K562 (cell line): ENCODE measurements around the gene STX1A. TPM values are rescaled to one million over a fixed set of nuclear protein-coding genes. Genes with fewer than 3 reads are reported as not detected.

Source experiments
- BHLHE40 ChIP-seq: IDR thresholded peaks from 2 replicates; pipeline ENCODE4 v1.6.1; 2011; ENCODE audit warnings: low read length, improper control_type of control experiment
- EP300 ChIP-seq: IDR thresholded peaks from 2 replicates; pipeline ENCODE4 v1.6.1; 2012; ENCODE audit warnings: low read length, improper control_type of control experiment
- MEF2D ChIP-seq: conservative IDR thresholded peaks from 2 replicates; pipeline ENCODE4 v1.6.1; 2016; ENCODE audit warnings: low read depth, missing genetic modification characterization, missing compliant biosample characterization
- NBN ChIP-seq: fragments of 450-650 bp; IDR thresholded peaks from 2 replicates; pipeline ENCODE4 v1.6.1; 2016; ENCODE audit warnings: low read depth, mild to moderate bottlenecking
- PRMT5 ChIP-seq: sonication (generic); formaldehyde crosslinking; IDR thresholded peaks from 2 replicates; pipeline ENCODE4 v1.5.0; 2020; ENCODE audit warnings: missing genetic modification reagents
- RAD21 ChIP-seq, 2 experiments: fragments of 250-450 bp in 1 of 2; fragments of 450-650 bp in 1 of 2; sonication (Bioruptor Pico) in 1 of 2; formaldehyde crosslinking in 1 of 2; IDR thresholded peaks in 1 of 2; conservative IDR thresholded peaks in 1 of 2; 2 replicates each; pipeline versions ENCODE4 v1.4.0 to v1.8.0; 2020 to 2022; ENCODE audit warnings: mild to moderate bottlenecking in 2 of 2, moderate library complexity in 1 of 2
- RB1 ChIP-seq: fragments of 450-650 bp; IDR thresholded peaks from 2 replicates; pipeline ENCODE4 v1.6.1; 2017; ENCODE audit warnings: low read depth, mild to moderate bottlenecking
- SIN3B ChIP-seq: fragments of 450-650 bp; IDR thresholded peaks from 2 replicates; pipeline ENCODE4 v1.6.1; 2017; ENCODE audit warnings: low read depth, mild to moderate bottlenecking, moderate library complexity
- SP1 ChIP-seq: sonication (generic); formaldehyde crosslinking; IDR thresholded peaks from 2 replicates; pipeline ENCODE4 v1.8.1; 2022; ENCODE audit warnings: mild to moderate bottlenecking, missing genetic modification reagents
- SPI1 ChIP-seq: IDR thresholded peaks from 2 replicates; pipeline ENCODE4 v1.6.1; 2011; ENCODE audit warnings: low read depth, low read length, control low read depth, borderline replicate concordance
- YBX1 ChIP-seq: fragments of 450-650 bp; IDR thresholded peaks from 2 replicates; pipeline ENCODE4 v1.7.1; 2016; ENCODE audit warnings: mild to moderate bottlenecking
- ZNF583 ChIP-seq: fragments of 250-450 bp; sonication (Bioruptor Pico); IDR thresholded peaks from 2 replicates; pipeline ENCODE4 v1.4.0; 2020
- polyA plus RNA-seq, 8 experiments: library from polyadenylated mRNA; depleted of rRNA in 4 of 8; stranded (reverse) in 5 of 8; unstranded in 3 of 8; fragments of >200 nt; fragmentation: Nextera tagmentation in 2 of 8; fragmentation: Illumina TruSeq in 1 of 8; extraction: Ambion mirVana in 2 of 8; extraction: Trizol in 1 of 8; gene quantifications; 2 replicates each; pipeline versions ENCODE4 v1.2.1 to v1.2.3, GENCODE V29; 2011 to 2014; ENCODE audit warnings: inconsistent platforms in 1 of 8, missing spikeins in 1 of 8
- total RNA-seq, 7 experiments: library from RNA; depleted of rRNA in 6 of 7; stranded (reverse); fragments of >200 nt in 6 of 7; fragmentation: Illumina TruSeq in 2 of 7; extraction: Trizol in 2 of 7; gene quantifications; 2 replicates each; pipeline versions ENCODE4 v1.2.1 to v1.2.3, GENCODE V29; 2011 to 2021; ENCODE audit warnings: low replicate concordance in 1 of 7
- TF ChIP-seq, protein P1 (sequence below): fragments of 450-650 bp; IDR thresholded peaks from 2 replicates; pipeline ENCODE4 v1.6.1; 2016; ENCODE audit warnings: mild to moderate bottlenecking, moderate library complexity
- TF ChIP-seq, protein P2 (sequence below): sonication (generic); IDR thresholded peaks from 2 replicates; pipeline ENCODE4 v1.6.1; 2016
- TF ChIP-seq, protein P3 (sequence below): fragments of 250-450 bp; sonication (Bioruptor Pico); IDR thresholded peaks from 2 replicates; pipeline ENCODE4 v1.5.0; 2021

Gene STX1A
- total and polyA plus RNA-seq, 9 of the 15 experiments (the other 6 are each of a cell fraction or from before 2014, with no cell fraction given), result 0.04 to 15.1 (median 6.3) TPM

DNA sequence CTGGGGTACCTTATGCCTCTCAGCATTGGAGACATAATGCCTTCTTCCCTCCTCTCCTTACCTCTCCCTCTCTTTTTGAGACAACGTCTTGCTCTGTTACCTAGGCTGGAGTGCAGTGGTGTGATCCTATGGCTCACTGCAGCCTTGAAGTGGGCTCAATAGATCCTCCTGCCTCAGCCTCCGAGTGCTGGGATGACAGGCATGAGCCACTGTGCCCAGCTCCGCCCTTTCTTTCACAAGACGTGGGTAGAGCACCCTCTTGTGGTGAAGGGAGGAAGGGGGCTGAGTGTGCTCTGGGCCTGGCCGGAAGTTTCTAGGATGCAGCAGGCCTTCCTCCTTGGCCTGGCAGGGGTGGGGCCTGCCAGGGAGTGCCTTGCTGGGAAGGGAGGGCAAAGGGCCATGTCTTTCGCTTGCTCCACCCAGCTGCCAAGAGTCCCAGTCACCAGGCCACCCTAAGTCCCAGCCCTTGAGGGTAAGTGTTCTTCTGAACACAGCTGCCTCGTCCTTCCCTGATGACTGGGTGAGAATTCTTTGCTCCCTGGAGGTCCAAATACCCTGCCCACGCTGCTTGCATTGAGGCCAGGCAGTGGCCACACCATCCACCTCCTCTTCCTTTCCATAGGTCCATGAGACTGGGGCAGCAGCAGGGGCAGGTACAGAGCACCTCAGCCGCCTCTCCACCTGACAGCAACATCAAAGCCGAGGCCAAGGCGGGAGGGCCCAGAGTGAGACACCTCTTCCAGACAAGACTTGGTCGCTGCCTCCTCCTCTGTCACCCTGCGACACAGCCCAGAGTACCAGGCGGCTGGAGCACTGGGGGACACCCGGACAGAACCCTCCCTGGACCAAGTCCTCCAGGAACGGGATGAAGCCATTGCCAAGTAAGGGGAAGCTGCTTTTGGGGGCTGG, 15.4 kb upstream of the STX1A start (continued):
- TF ChIP-seq BHLHE40 (peak; percentile 60), PRMT5 (no peak), EP300 (peak; percentile 37; the same call in 1 of the 2 replicates), NBN (peak; percentile 28; the same call in 1 of the 2 replicates), MEF2D (tag) (no peak), SPI1 (0 out of 2 replicates have a peak, but pooled peaks have one; percentile 15), ZNF583 (0 out of 2 replicates have a peak, but pooled peaks have one; percentile 52), RAD21 (CRISPR knock-in tag; conservative IDR thresholded peaks at IDR 0.05 in 1 of 2, IDR thresholded peaks at IDR 0.05 in 1 of 2) (peak; percentile 90 to 92), SP1 (CRISPR knock-in tag) (peak; percentile 97), RB1 (peak; percentile 85), SIN3B (no peak), YBX1 (no peak)
- TF ChIP-seq, protein P1, sequence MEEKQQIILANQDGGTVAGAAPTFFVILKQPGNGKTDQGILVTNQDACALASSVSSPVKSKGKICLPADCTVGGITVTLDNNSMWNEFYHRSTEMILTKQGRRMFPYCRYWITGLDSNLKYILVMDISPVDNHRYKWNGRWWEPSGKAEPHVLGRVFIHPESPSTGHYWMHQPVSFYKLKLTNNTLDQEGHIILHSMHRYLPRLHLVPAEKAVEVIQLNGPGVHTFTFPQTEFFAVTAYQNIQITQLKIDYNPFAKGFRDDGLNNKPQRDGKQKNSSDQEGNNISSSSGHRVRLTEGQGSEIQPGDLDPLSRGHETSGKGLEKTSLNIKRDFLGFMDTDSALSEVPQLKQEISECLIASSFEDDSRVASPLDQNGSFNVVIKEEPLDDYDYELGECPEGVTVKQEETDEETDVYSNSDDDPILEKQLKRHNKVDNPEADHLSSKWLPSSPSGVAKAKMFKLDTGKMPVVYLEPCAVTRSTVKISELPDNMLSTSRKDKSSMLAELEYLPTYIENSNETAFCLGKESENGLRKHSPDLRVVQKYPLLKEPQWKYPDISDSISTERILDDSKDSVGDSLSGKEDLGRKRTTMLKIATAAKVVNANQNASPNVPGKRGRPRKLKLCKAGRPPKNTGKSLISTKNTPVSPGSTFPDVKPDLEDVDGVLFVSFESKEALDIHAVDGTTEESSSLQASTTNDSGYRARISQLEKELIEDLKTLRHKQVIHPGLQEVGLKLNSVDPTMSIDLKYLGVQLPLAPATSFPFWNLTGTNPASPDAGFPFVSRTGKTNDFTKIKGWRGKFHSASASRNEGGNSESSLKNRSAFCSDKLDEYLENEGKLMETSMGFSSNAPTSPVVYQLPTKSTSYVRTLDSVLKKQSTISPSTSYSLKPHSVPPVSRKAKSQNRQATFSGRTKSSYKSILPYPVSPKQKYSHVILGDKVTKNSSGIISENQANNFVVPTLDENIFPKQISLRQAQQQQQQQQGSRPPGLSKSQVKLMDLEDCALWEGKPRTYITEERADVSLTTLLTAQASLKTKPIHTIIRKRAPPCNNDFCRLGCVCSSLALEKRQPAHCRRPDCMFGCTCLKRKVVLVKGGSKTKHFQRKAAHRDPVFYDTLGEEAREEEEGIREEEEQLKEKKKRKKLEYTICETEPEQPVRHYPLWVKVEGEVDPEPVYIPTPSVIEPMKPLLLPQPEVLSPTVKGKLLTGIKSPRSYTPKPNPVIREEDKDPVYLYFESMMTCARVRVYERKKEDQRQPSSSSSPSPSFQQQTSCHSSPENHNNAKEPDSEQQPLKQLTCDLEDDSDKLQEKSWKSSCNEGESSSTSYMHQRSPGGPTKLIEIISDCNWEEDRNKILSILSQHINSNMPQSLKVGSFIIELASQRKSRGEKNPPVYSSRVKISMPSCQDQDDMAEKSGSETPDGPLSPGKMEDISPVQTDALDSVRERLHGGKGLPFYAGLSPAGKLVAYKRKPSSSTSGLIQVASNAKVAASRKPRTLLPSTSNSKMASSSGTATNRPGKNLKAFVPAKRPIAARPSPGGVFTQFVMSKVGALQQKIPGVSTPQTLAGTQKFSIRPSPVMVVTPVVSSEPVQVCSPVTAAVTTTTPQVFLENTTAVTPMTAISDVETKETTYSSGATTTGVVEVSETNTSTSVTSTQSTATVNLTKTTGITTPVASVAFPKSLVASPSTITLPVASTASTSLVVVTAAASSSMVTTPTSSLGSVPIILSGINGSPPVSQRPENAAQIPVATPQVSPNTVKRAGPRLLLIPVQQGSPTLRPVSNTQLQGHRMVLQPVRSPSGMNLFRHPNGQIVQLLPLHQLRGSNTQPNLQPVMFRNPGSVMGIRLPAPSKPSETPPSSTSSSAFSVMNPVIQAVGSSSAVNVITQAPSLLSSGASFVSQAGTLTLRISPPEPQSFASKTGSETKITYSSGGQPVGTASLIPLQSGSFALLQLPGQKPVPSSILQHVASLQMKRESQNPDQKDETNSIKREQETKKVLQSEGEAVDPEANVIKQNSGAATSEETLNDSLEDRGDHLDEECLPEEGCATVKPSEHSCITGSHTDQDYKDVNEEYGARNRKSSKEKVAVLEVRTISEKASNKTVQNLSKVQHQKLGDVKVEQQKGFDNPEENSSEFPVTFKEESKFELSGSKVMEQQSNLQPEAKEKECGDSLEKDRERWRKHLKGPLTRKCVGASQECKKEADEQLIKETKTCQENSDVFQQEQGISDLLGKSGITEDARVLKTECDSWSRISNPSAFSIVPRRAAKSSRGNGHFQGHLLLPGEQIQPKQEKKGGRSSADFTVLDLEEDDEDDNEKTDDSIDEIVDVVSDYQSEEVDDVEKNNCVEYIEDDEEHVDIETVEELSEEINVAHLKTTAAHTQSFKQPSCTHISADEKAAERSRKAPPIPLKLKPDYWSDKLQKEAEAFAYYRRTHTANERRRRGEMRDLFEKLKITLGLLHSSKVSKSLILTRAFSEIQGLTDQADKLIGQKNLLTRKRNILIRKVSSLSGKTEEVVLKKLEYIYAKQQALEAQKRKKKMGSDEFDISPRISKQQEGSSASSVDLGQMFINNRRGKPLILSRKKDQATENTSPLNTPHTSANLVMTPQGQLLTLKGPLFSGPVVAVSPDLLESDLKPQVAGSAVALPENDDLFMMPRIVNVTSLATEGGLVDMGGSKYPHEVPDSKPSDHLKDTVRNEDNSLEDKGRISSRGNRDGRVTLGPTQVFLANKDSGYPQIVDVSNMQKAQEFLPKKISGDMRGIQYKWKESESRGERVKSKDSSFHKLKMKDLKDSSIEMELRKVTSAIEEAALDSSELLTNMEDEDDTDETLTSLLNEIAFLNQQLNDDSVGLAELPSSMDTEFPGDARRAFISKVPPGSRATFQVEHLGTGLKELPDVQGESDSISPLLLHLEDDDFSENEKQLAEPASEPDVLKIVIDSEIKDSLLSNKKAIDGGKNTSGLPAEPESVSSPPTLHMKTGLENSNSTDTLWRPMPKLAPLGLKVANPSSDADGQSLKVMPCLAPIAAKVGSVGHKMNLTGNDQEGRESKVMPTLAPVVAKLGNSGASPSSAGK, result no peak
- TF ChIP-seq, protein P2, sequence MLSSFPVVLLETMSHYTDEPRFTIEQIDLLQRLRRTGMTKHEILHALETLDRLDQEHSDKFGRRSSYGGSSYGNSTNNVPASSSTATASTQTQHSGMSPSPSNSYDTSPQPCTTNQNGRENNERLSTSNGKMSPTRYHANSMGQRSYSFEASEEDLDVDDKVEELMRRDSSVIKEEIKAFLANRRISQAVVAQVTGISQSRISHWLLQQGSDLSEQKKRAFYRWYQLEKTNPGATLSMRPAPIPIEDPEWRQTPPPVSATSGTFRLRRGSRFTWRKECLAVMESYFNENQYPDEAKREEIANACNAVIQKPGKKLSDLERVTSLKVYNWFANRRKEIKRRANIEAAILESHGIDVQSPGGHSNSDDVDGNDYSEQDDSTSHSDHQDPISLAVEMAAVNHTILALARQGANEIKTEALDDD, result no peak
- TF ChIP-seq, protein P3, sequence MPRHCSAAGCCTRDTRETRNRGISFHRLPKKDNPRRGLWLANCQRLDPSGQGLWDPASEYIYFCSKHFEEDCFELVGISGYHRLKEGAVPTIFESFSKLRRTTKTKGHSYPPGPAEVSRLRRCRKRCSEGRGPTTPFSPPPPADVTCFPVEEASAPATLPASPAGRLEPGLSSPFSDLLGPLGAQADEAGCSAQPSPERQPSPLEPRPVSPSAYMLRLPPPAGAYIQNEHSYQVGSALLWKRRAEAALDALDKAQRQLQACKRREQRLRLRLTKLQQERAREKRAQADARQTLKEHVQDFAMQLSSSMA (CRISPR knock-in tag), result 0 out of 2 replicates have a peak, but pooled peaks have one; percentile 36
